GM12891 (cell line): ENCODE data around the gene SORCS2.

Experiments
- POLR2A ChIP-seq: IDR thresholded peaks from 2 replicates; pipeline ENCODE4 v1.6.1; 2011; ENCODE audit warnings: low read depth, low read length, control low read depth
- POLR2AphosphoS5 ChIP-seq: IDR thresholded peaks from 2 replicates; pipeline ENCODE4 v1.6.1; 2011; ENCODE audit warnings: low read depth, low read length, control low read depth
- TAF1 ChIP-seq: IDR thresholded peaks from 2 replicates; pipeline ENCODE4 v1.6.1; 2011; ENCODE audit warnings: low read depth, low read length, control low read depth

DNA sequence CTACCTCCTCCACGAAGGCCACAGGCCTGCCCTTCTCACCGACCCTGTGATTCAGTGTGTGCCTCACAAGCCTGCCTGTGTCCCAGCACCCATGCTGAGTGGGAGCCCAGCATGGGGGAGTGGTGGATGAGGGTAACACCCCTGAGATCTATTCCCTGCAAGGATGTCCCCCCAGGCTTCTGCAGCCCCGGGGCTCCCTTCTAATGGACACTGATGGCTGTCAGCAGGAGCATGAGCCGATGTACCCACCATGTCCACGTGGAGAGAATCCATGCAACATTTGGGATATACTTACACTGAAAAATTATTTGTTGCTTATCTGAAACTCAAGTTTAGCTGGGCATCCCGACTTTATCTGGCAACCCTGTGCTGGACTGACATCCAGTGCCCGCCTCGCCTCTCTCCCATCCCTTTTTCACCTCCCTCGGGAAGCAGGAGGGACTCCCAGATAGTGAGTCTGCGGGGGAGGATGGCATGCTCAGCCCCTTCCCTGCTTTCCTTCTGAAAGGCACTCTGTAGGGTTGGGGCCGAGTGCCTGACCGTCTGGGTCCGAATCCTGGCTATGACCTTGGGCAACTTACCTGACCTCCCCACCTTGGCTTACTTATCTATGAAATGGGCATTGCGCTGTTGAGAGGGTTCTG is 46.9 kb upstream of the SORCS2 start:
- TF ChIP-seq POLR2AphosphoS5 (no peak), TAF1 (no peak), POLR2A (no peak)
